ENCODE data around the gene BCAR3.
A peak's percentile ranks its signal among the peaks of the same experiment; 100 is the strongest.

The BCAR3 gene

DNA sequence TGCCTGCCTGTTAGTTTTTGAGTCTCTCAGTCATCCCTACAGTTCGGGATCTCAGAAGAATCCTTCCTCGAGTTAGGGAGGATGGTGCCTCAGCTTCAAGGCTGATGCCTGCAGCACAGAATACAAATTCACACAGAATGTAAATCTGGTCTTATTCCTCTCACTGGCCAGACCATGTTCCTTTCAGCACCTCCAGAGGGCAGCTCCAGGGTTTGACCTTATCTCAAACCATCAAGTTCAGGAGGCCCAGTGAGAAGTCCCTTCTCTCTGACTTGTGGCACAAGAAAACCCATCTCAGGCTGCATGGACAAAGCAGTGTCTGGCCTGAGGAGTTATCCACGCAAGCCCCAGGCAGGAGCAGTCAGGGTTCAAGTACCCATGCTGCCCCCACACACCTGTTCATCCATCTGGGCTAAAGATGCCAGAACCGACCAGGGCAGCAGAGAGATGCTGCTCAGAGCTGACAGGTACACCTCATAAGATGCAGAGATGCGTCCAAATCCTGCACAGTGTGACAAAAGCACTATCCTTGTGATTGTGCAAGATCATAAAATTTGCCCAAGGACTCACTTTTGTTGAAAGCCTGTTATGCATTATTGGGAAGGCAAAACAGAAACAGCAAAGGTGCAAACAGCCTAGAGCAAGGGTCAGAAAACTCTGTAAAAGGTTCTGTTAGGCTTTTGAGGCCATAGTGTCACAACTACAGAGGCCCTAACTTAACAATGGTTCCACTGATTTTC, 49.8 kb downstream of the BCAR3 start:
- DNase-seq (no peak), ATAC-seq (ENCODE audit: insufficient read depth, low read depth) (no peak)
- Histone ChIP-seq H3K27ac (ENCODE audit: low read length) (no peak overlapping the region), H4K20me1 (ENCODE audit: insufficient read depth, low read length) (no peaks in the 10 kb centered on the region), H3K4me1 (ENCODE audit: insufficient read depth, low read length) (no peaks in the 10 kb centered on the region), H3K9ac (ENCODE audit: low read depth, low read length) (no peak overlapping the region), H2AFZ (ENCODE audit: low read depth, low read length) (no peak overlapping the region), H3K4me2 (ENCODE audit: insufficient read depth, low read length) (no peak overlapping the region), H3K9me3 (ENCODE audit: insufficient read depth, low read length, severe bottlenecking) (no peaks in the 10 kb centered on the region), H3K79me2 (ENCODE audit: insufficient read depth, low read length) (no peaks in the 10 kb centered on the region), H3K36me3 (ENCODE audit: insufficient read depth, low read length) (no peaks in the 10 kb centered on the region), H3K27me3 (ENCODE audit: insufficient read depth, low read length, poor library complexity) (no peaks in the 10 kb centered on the region), H3K4me3 (ENCODE audit: low read depth in 1 of 2, low read length in 2 of 2) (no peak overlapping the region)
- TF ChIP-seq EZH2 (IDR thresholded peaks at IDR 0.05; ENCODE audit: borderline replicate concordance, low read depth, low read length, severe bottlenecking): no peak
- TF ChIP-seq, protein P1, sequence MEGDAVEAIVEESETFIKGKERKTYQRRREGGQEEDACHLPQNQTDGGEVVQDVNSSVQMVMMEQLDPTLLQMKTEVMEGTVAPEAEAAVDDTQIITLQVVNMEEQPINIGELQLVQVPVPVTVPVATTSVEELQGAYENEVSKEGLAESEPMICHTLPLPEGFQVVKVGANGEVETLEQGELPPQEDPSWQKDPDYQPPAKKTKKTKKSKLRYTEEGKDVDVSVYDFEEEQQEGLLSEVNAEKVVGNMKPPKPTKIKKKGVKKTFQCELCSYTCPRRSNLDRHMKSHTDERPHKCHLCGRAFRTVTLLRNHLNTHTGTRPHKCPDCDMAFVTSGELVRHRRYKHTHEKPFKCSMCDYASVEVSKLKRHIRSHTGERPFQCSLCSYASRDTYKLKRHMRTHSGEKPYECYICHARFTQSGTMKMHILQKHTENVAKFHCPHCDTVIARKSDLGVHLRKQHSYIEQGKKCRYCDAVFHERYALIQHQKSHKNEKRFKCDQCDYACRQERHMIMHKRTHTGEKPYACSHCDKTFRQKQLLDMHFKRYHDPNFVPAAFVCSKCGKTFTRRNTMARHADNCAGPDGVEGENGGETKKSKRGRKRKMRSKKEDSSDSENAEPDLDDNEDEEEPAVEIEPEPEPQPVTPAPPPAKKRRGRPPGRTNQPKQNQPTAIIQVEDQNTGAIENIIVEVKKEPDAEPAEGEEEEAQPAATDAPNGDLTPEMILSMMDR (IDR thresholded peaks at IDR 0.05; ENCODE audit: borderline replicate concordance, extremely low read depth, low read length, poor library complexity, severe bottlenecking): peak; percentile 13

DNA sequence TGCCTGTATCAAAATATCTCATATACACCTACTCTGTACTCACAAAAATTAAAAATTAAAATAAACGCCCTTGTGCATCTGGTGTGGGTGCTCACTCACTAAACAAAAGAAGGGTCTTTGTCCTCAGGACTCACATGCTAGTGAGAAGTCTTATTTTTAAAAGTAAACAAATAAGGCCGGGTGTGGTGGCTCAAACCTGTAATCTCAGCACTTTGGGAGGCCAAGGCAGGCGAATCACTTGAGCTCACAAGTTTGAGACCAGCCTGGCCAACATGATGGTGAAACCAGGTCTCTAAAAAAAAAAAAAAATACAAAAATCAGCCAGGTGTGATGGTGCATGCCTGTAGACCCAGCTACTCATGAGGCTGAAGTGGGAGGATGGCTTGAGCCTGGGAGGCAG, 51.5 kb downstream of the BCAR3 start:
- Histone ChIP-seq H3K4me2 (ENCODE audit: insufficient read depth, low read length) (no peak overlapping the region), H3K79me2 (ENCODE audit: insufficient read depth, low read length) (no peaks in the 10 kb centered on the region), H3K9ac (ENCODE audit: low read depth, low read length) (no peak overlapping the region), H3K36me3 (ENCODE audit: insufficient read depth, low read length) (no peaks in the 10 kb centered on the region), H3K4me3 (ENCODE audit: low read depth in 1 of 2, low read length in 2 of 2) (no peak overlapping the region), H4K20me1 (ENCODE audit: insufficient read depth, low read length) (no peaks in the 10 kb centered on the region), H3K9me3 (ENCODE audit: insufficient read depth, low read length, severe bottlenecking) (no peaks in the 10 kb centered on the region), H3K4me1 (ENCODE audit: insufficient read depth, low read length) (no peaks in the 10 kb centered on the region), H3K27me3 (ENCODE audit: insufficient read depth, low read length, poor library complexity) (no peaks in the 10 kb centered on the region), H2AFZ (ENCODE audit: low read depth, low read length) (no peak overlapping the region), H3K27ac (ENCODE audit: low read length) (no peak overlapping the region)
- TF ChIP-seq EZH2 (IDR thresholded peaks at IDR 0.05; ENCODE audit: borderline replicate concordance, low read depth, low read length, severe bottlenecking): no peak
- TF ChIP-seq, protein P1 (IDR thresholded peaks at IDR 0.05; ENCODE audit: borderline replicate concordance, extremely low read depth, low read length, poor library complexity, severe bottlenecking): no peak
- ATAC-seq (ENCODE audit: insufficient read depth, low read depth): no peak
- DNase-seq: no peak

DNA sequence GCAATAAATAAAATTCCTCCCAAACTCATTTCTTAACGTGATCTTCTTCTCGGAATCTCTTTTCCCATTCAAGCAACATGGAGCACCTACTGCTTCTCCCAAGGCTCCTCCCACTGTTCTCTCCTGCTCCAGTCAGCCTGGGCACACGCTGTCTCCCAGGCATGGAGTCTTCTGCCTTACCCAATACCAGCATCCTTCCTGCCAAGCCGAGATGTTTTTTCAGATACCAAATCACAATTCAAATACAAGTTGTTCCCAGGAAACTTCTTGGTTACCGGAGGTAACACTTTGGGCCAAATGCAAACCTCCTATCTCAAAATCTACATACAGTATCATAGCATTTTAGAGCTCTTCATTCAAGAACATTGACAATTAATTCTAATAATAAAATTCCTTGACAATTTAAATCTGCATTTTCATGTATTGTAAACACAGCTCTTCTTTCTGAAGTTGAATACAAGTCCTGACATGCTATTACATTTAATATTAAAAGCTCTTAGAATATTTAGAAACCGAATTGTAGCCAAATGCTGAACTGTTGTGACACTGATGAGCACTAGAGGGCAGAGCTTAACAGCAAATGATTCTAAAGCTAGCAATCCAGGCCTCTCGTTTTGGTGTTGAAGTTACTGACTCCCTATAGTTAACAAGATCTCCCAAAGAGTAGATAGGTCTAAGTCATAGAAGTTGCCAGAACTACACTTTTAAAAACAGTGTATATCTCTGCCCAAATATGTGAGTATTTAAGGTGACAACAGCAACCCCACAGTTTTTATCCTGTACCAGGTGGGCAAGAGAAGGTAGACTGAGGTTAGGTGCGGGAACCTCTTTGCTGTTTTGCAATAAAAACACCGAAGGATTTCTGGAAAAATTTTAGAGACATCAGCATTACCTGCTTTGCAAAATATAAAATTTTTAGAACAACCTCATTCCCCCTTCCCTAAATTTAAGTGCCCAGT, 52.3 kb downstream of the BCAR3 start:
- Histone ChIP-seq H3K36me3 (ENCODE audit: insufficient read depth, low read length) (no peaks in the 10 kb centered on the region), H3K4me2 (ENCODE audit: insufficient read depth, low read length) (no peak overlapping the region), H3K4me1 (ENCODE audit: insufficient read depth, low read length) (no peaks in the 10 kb centered on the region), H3K27me3 (ENCODE audit: insufficient read depth, low read length, poor library complexity) (no peaks in the 10 kb centered on the region), H3K27ac (ENCODE audit: low read length) (no peak overlapping the region), H2AFZ (ENCODE audit: low read depth, low read length) (no peak overlapping the region), H3K79me2 (ENCODE audit: insufficient read depth, low read length) (no peaks in the 10 kb centered on the region), H4K20me1 (ENCODE audit: insufficient read depth, low read length) (no peaks in the 10 kb centered on the region), H3K4me3 (ENCODE audit: low read depth in 1 of 2, low read length in 2 of 2) (no peak overlapping the region), H3K9ac (ENCODE audit: low read depth, low read length) (no peak overlapping the region), H3K9me3 (ENCODE audit: insufficient read depth, low read length, severe bottlenecking) (no peaks in the 10 kb centered on the region)
- ATAC-seq (ENCODE audit: insufficient read depth, low read depth) (peak; percentile 94), DNase-seq (peak; percentile 61)
- TF ChIP-seq, protein P1 (IDR thresholded peaks at IDR 0.05; ENCODE audit: borderline replicate concordance, extremely low read depth, low read length, poor library complexity, severe bottlenecking): peak; percentile 92
- no peak for TF ChIP-seq EZH2 (IDR thresholded peaks at IDR 0.05; ENCODE audit: borderline replicate concordance, low read depth, low read length, severe bottlenecking)
